ENCODE measurements around the gene TFDP1.

Gene TFDP1

GRCh38 chr13:113584205-113584869, at the start of gene TFDP1:
TSS of gene TFDP1 (plus strand) at chr13:113584753. CDS start at chr13:113585838, 1,085 bp downstream.
- peak; percentile 83 for DNase-seq (ENCODE audit: low read depth)

- no peak for DNase-seq (ENCODE audit: low read depth)
Observed at GRCh38 chr13:113535381-113535781, 49.2 kb upstream of the TFDP1 start.

GRCh38 chr13:113536461-113537110, 48.0 kb upstream of the TFDP1 start:
- DNase-seq (ENCODE audit: low read depth): no peak

- no peak for DNase-seq (ENCODE audit: low read depth)
Observed at GRCh38 chr13:113537205-113537604, 47.3 kb upstream of the TFDP1 start.

- no peak for DNase-seq (ENCODE audit: low read depth)
Observed at GRCh38 chr13:113537909-113538688, 46.5 kb upstream of the TFDP1 start.

GRCh38 chr13:113538689-113539058, 45.9 kb upstream of the TFDP1 start:
- DNase-seq (ENCODE audit: low read depth): no peak

GRCh38 chr13:113539176-113539575, 45.4 kb upstream of the TFDP1 start:
- DNase-seq (ENCODE audit: low read depth): no peak

- DNase-seq (ENCODE audit: low read depth): no peak
Observed at GRCh38 chr13:113539822-113540221, 44.7 kb upstream of the TFDP1 start.

GRCh38 chr13:113540523-113540922, 44.0 kb upstream of the TFDP1 start:
- DNase-seq (ENCODE audit: low read depth): no peak

- DNase-seq (ENCODE audit: low read depth): no peak
Observed at GRCh38 chr13:113542751-113543424, 41.7 kb upstream of the TFDP1 start.

- DNase-seq (ENCODE audit: low read depth): no peak
Observed at GRCh38 chr13:113544071-113544891, 40.3 kb upstream of the TFDP1 start.

GRCh38 chr13:113544896-113545295, 39.7 kb upstream of the TFDP1 start:
- no peak for DNase-seq (ENCODE audit: low read depth)

GRCh38 chr13:113545455-113545930, 39.1 kb upstream of the TFDP1 start:
- DNase-seq (ENCODE audit: low read depth): peak; percentile 93

- no peak for DNase-seq (ENCODE audit: low read depth)
Observed at GRCh38 chr13:113545931-113546516, 38.5 kb upstream of the TFDP1 start.

- no peak for DNase-seq (ENCODE audit: low read depth)
Observed at GRCh38 chr13:113546571-113547237, 37.8 kb upstream of the TFDP1 start.

GRCh38 chr13:113547238-113547971, 37.1 kb upstream of the TFDP1 start:
- peak; percentile 65 for DNase-seq (ENCODE audit: low read depth)

GRCh38 chr13:113548171-113548641, 36.3 kb upstream of the TFDP1 start:
- DNase-seq (ENCODE audit: low read depth): peak; percentile 77

GRCh38 chr13:113548778-113549621, 35.6 kb upstream of the TFDP1 start:
- peak; percentile 42 for DNase-seq (ENCODE audit: low read depth)

GRCh38 chr13:113550453-113550852, 34.1 kb upstream of the TFDP1 start:
- no peak for DNase-seq (ENCODE audit: low read depth)

All from EH (cell line).